Lower leg skin (tissue), 3 donors: Measurements from ENCODE around the gene SLC6A18.

Source experiments
- CTCF ChIP-seq, 3 donors: fragments of 450-650 bp; IDR thresholded peaks; one replicate each; pipeline ENCODE4 v1.5.1; 2016; ENCODE audit warnings: antibody characterized with exemption in 3 of 3, mild to moderate bottlenecking in 3 of 3, moderate library complexity in 2 of 3
- POLR2A ChIP-seq, 2 donors: fragments of 450-650 bp; IDR thresholded peaks; one replicate each; pipeline ENCODE4 v1.6.1; 2016 to 2017; ENCODE audit warnings: antibody characterized with exemption in 2 of 2, mild to moderate bottlenecking in 1 of 2, moderate library complexity in 1 of 2

DNA sequence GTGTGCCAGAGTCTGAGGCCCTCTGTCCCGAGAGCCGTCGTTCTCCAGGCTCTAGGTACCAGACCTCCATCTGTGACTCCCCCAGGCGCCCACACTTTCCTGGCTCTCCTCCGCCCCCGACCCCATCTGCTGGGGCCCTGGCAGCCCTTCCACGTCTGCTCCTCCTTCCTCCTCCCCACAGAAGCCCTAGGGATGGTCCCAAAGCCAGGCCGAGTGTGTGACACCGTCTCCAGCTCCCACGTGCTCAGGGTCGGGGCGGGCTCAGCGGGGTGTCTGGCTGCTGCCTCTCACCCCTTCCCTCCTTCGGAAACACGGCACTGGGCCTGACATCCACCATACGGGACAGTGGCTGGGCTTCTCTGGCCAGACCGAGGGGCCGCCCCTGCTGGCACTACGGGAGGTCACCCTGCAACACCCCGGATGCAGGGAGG is 44.3 kb upstream of the SLC6A18 start:
- TF ChIP-seq CTCF (IDR thresholded peaks at IDR 0.05) (no peak), POLR2A (IDR thresholded peaks at IDR 0.05) (no peak)
